H1 (cell line): ENCODE measurements around the gene NEK4. TPM values are rescaled to one million over a fixed set of nuclear protein-coding genes. Genes with fewer than 3 reads are reported as not detected.

ENCODE experiments used
- GABPA ChIP-seq: IDR thresholded peaks from 2 replicates; pipeline ENCODE4 v1.6.1; 2011; ENCODE audit warnings: mild to moderate bottlenecking, low read length, moderate library complexity, borderline replicate concordance; ENCODE audit not compliant: insufficient read depth
- HDAC2 ChIP-seq, 2 experiments: fragments of 300-600 bp in 1 of 2; sonication (generic) in 1 of 2; IDR thresholded peaks; 2 replicates each; pipeline ENCODE4 v1.6.1; 2011 to 2012; ENCODE audit warnings: low read depth in 2 of 2, low read length in 2 of 2, mild to moderate bottlenecking in 2 of 2, moderate library complexity in 2 of 2, borderline replicate concordance in 1 of 2, inconsistent platforms in 1 of 2
- TCF12 ChIP-seq: IDR thresholded peaks from 2 replicates; pipeline ENCODE4 v1.6.1; 2011; ENCODE audit warnings: low read depth, mild to moderate bottlenecking, low read length
- polyA plus RNA-seq, 7 experiments: library from polyadenylated mRNA; depleted of rRNA in 3 of 7; stranded (reverse) in 5 of 7; unstranded in 2 of 7; fragments of >200 nt in 5 of 7; fragments of 200-250 nt in 2 of 7; gene quantifications; 1 replicate in 5 of 7; 2 replicates in 1 of 7; 4 replicates in 1 of 7; pipeline versions ENCODE4 v1.2.1 to v1.2.3, GENCODE V29; 2011 to 2013; ENCODE audit warnings: missing spikeins in 2 of 7, mixed read lengths in 2 of 7
- total RNA-seq: library from RNA; stranded (reverse); fragmentation: NEBNext Ultra II Directional; extraction: Animal tissue kit (Norgen Biotek cat#: 25700); gene quantifications from 2 replicates; pipeline ENCODE4 v1.2.1, GENCODE V29; 2021

The NEK4 gene
- total and polyA plus RNA-seq, 2 of the 8 experiments (the other 6 are each of a cell fraction or from before 2014, with no cell fraction given): 7.5 to 40.0 TPM

GRCh38 chr3:52685285-52685708 lies 85.4 kb downstream of the NEK4 start (continued):
- peak; percentile 20 to 27; a peak in 1 of 4 replicates for TF ChIP-seq HDAC2 (IDR thresholded peaks at IDR 0.05; ENCODE audit: borderline replicate concordance in 1 of 2, low read depth in 2 of 2, low read length in 2 of 2)
- TF ChIP-seq TCF12: 0 out of 2 replicates have a peak, but pooled peaks have one; percentile 55
- TF ChIP-seq GABPA: no peak
